ENCODE measurements around the gene RTEL1.
"Not testable (repeated sequence)": the region's sequence is repeated elsewhere in the genome, so short reads cannot be mapped to it uniquely, and the experiment has no call there.

RTEL1 gene

GRCh38 chr20:63657937-63658748 is at the start of gene RTEL1:
TSS of gene RTEL1 (plus strand) at chr20:63658312. CDS start at chr20:63659403, 1,091 bp downstream.
- peak; percentile 95 for DNase-seq

- DNase-seq, result no peak
Measured at GRCh38 chr20:63610581-63611435, 47.3 kb upstream of the RTEL1 start.

- DNase-seq, result no peak
Measured at GRCh38 chr20:63611646-63612045, 46.5 kb upstream of the RTEL1 start.

- DNase-seq, result no peak
Measured at GRCh38 chr20:63612276-63612931, 45.7 kb upstream of the RTEL1 start.

- not testable (repeated sequence) for DNase-seq
Measured at GRCh38 chr20:63613863-63614594, 44.1 kb upstream of the RTEL1 start.

- DNase-seq, result no peak
Measured at GRCh38 chr20:63617092-63617875, 40.8 kb upstream of the RTEL1 start.

GRCh38 chr20:63617876-63618265 is 40.2 kb upstream of the RTEL1 start:
- no peak for DNase-seq

- DNase-seq, result no peak
Measured at GRCh38 chr20:63618291-63618980, 39.7 kb upstream of the RTEL1 start.

GRCh38 chr20:63619086-63619485 is 39.0 kb upstream of the RTEL1 start:
- DNase-seq, result no peak

GRCh38 chr20:63619505-63619904 is 38.6 kb upstream of the RTEL1 start:
- no peak for DNase-seq

GRCh38 chr20:63620991-63621390 is 37.1 kb upstream of the RTEL1 start:
- no peak for DNase-seq

- no peak for DNase-seq
Measured at GRCh38 chr20:63622096-63622495, 36.0 kb upstream of the RTEL1 start.

GRCh38 chr20:63622732-63623131 is 35.4 kb upstream of the RTEL1 start:
- DNase-seq, result no peak

- no peak for DNase-seq
Measured at GRCh38 chr20:63624486-63624885, 33.6 kb upstream of the RTEL1 start.

GRCh38 chr20:63625771-63626423 is 32.2 kb upstream of the RTEL1 start:
- peak; percentile 62 for DNase-seq

- peak; percentile 90 for DNase-seq
Measured at GRCh38 chr20:63626424-63627128, 31.5 kb upstream of the RTEL1 start, which contains the start of gene GMEB2. TSS of gene GMEB2 (minus strand) at chr20:63627101. CDS start at chr20:63619397, 7,704 bp downstream.

GRCh38 chr20:63627129-63627750 is 30.9 kb upstream of the RTEL1 start:
- DNase-seq, result peak; percentile 95

- no peak for DNase-seq
Measured at GRCh38 chr20:63627751-63628245, 30.3 kb upstream of the RTEL1 start.

Measured in left hindlimb (tissue), 1 donor.